ENCODE measurements around the gene SPAG16. TPM values are rescaled to one million over a fixed set of nuclear protein-coding genes. Genes with fewer than 3 reads are reported as not detected.

Gene SPAG16
- polyA plus RNA-seq, 2 of the 4 experiments (the other 2 are of a cell fraction): 19.1 to 27.6 TPM

DNA sequence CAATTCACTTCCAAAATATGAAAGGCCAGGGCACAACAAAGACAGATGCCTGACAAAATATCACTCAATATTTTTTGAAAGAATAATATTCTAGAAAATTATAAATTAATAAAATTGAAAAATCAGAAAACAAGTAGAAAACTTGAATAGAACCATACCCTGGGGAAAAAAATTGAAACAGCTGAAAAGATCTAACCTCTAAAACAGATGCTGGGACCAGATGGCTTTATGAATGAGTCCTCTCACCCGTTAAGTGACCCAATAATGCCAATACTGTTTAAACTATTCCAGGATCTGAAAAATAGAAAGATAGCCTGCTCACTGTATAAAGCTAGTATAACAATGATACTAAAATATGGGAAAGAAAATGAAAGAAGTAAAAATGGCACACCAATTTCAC lies 804.3 kb downstream of the SPAG16 start (continued):
- TF ChIP-seq, protein P1, sequence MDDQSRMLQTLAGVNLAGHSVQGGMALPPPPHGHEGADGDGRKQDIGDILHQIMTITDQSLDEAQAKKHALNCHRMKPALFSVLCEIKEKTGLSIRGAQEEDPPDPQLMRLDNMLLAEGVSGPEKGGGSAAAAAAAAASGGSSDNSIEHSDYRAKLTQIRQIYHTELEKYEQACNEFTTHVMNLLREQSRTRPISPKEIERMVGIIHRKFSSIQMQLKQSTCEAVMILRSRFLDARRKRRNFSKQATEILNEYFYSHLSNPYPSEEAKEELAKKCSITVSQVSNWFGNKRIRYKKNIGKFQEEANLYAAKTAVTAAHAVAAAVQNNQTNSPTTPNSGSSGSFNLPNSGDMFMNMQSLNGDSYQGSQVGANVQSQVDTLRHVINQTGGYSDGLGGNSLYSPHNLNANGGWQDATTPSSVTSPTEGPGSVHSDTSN (IDR thresholded peaks at IDR 0.05): no peak
- TF ChIP-seq NR3C1 (IDR thresholded peaks at IDR 0.05) (no peak), RCOR1 (IDR thresholded peaks at IDR 0.05; ENCODE audit: low read depth, low read length) (no peak), FOSL2 (IDR thresholded peaks at IDR 0.05) (no peak), FOSL2 (CRISPR knock-in tag; IDR thresholded peaks at IDR 0.05) (no peak), MAX (IDR thresholded peaks at IDR 0.05) (no peak), RFX5 (IDR thresholded peaks at IDR 0.05) (no peak)
- TF ChIP-seq, protein P2, sequence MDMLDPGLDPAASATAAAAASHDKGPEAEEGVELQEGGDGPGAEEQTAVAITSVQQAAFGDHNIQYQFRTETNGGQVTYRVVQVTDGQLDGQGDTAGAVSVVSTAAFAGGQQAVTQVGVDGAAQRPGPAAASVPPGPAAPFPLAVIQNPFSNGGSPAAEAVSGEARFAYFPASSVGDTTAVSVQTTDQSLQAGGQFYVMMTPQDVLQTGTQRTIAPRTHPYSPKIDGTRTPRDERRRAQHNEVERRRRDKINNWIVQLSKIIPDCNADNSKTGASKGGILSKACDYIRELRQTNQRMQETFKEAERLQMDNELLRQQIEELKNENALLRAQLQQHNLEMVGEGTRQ (IDR thresholded peaks at IDR 0.05): no peak

DNA sequence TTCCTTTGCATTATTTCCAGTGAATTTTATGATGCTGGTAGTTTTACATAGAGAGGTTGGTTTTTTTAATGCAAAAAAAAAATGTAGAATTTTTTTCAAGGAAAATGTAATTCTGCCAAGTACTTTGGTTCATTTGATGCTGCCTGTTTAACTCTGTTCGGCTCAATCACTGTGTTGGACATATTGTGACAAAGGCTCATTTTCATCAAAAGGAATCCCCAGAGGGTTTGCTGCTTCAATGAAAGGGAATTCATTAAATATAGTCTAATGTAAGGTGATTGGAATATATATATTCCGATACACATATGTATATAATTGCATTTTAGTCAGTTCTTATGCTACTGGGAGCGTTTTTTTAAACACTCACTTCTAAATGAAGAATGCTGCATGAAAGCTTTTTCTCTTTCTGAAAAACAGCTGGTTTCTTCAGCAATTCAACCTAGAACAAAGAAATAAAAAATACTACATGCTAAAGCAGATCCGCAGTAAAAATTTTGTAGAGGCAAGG lies 812.0 kb downstream of the SPAG16 start:
- no peak for FAIRE-seq
- CTCF ChIA-PET: no interaction called here
- POLR2A ChIA-PET: no interaction called here

GRCh38 chr2:214098811-214099210 lies 814.5 kb downstream of the SPAG16 start:
- DNase-seq (ENCODE audit: low read depth in 1 of 2, low spot score in 1 of 2) (no peak), ATAC-seq (no peak), FAIRE-seq (no peak)
- POLR2A ChIA-PET: no interaction called here
- 0% methylated on average over 1 of the region's 1 CpG for WGBS (ENCODE audit: missing lambda C conversion rate)
- CTCF ChIA-PET: no interaction called here
- no peak for TF ChIP-seq RARB (CRISPR knock-in tag; IDR thresholded peaks at IDR 0.05)
- TF ChIP-seq HOXB5 (CRISPR knock-in tag; IDR thresholded peaks at IDR 0.05): no peak
- no peak for TF ChIP-seq MAFK (IDR thresholded peaks at IDR 0.05; ENCODE audit: partially characterized antibody)
- TF ChIP-seq RFX5 (IDR thresholded peaks at IDR 0.05): no peak
- TF ChIP-seq, protein P3, sequence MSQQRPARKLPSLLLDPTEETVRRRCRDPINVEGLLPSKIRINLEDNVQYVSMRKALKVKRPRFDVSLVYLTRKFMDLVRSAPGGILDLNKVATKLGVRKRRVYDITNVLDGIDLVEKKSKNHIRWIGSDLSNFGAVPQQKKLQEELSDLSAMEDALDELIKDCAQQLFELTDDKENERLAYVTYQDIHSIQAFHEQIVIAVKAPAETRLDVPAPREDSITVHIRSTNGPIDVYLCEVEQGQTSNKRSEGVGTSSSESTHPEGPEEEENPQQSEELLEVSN (IDR thresholded peaks at IDR 0.05; ENCODE audit: borderline replicate concordance, low read depth): no peak
- no peak for TF ChIP-seq ZNF302 (CRISPR knock-in tag; IDR thresholded peaks at IDR 0.05)
- 0 out of 3 replicates have a peak, but pooled peaks cover 5% of the 10 kb centered on the region for H3K4me1 ChIP-seq
- no peaks in the 10 kb centered on the region for H3K9me3 ChIP-seq
- no peak overlapping the region for H3K27ac ChIP-seq
- H3K4me3 ChIP-seq: no peak overlapping the region
- H3K4me2 ChIP-seq: no peak overlapping the region

More for the DNA sequence above, 812.0 kb downstream of the SPAG16 start:
- H3K4me3 ChIP-seq: no peak overlapping the region
- no peak for DNase-seq (ENCODE audit: low read depth in 1 of 2, low spot score in 1 of 2)
- H3K4me1 ChIP-seq: no peaks in the 10 kb centered on the region
- no peak for ATAC-seq
- H3K4me2 ChIP-seq: no peak overlapping the region
- no peak overlapping the region for H3K27ac ChIP-seq
- no peaks in the 10 kb centered on the region for H3K9me3 ChIP-seq
- 57% methylated on average over 4 of the region's 4 CpGs for WGBS (ENCODE audit: missing lambda C conversion rate)
- no peak for TF ChIP-seq FOXS1 (CRISPR knock-in tag; IDR thresholded peaks at IDR 0.05)
- TF ChIP-seq, protein P4, sequence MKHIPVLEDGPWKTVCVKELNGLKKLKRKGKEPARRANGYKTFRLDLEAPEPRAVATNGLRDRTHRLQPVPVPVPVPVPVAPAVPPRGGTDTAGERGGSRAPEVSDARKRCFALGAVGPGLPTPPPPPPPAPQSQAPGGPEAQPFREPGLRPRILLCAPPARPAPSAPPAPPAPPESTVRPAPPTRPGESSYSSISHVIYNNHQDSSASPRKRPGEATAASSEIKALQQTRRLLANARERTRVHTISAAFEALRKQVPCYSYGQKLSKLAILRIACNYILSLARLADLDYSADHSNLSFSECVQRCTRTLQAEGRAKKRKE (CRISPR knock-in tag; IDR thresholded peaks at IDR 0.05; ENCODE audit: low read depth): no peak
- TF ChIP-seq HOXB13 (CRISPR knock-in tag; IDR thresholded peaks at IDR 0.05; ENCODE audit: low read depth): no peak
- TF ChIP-seq EHF (CRISPR knock-in tag; IDR thresholded peaks at IDR 0.05): no peak
- TF ChIP-seq RCOR1 (IDR thresholded peaks at IDR 0.05; ENCODE audit: low read depth, low read length): no peak
- TF ChIP-seq, protein P5, sequence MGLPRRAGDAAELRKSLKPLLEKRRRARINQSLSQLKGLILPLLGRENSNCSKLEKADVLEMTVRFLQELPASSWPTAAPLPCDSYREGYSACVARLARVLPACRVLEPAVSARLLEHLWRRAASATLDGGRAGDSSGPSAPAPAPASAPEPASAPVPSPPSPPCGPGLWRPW (IDR thresholded peaks at IDR 0.05): no peak
- TF ChIP-seq, protein P6, sequence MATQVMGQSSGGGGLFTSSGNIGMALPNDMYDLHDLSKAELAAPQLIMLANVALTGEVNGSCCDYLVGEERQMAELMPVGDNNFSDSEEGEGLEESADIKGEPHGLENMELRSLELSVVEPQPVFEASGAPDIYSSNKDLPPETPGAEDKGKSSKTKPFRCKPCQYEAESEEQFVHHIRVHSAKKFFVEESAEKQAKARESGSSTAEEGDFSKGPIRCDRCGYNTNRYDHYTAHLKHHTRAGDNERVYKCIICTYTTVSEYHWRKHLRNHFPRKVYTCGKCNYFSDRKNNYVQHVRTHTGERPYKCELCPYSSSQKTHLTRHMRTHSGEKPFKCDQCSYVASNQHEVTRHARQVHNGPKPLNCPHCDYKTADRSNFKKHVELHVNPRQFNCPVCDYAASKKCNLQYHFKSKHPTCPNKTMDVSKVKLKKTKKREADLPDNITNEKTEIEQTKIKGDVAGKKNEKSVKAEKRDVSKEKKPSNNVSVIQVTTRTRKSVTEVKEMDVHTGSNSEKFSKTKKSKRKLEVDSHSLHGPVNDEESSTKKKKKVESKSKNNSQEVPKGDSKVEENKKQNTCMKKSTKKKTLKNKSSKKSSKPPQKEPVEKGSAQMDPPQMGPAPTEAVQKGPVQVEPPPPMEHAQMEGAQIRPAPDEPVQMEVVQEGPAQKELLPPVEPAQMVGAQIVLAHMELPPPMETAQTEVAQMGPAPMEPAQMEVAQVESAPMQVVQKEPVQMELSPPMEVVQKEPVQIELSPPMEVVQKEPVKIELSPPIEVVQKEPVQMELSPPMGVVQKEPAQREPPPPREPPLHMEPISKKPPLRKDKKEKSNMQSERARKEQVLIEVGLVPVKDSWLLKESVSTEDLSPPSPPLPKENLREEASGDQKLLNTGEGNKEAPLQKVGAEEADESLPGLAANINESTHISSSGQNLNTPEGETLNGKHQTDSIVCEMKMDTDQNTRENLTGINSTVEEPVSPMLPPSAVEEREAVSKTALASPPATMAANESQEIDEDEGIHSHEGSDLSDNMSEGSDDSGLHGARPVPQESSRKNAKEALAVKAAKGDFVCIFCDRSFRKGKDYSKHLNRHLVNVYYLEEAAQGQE (IDR thresholded peaks at IDR 0.05): no peak
- no peak for TF ChIP-seq CHD4 (IDR thresholded peaks at IDR 0.05; ENCODE audit: borderline replicate concordance)
- TF ChIP-seq EP300 (IDR thresholded peaks at IDR 0.05): no peak
- TF ChIP-seq CBX2 (IDR thresholded peaks at IDR 0.05; ENCODE audit: borderline replicate concordance, low read depth): no peak
- no peak for TF ChIP-seq HEYL (CRISPR knock-in tag; IDR thresholded peaks at IDR 0.05)
- no peak for TF ChIP-seq NR3C1 (IDR thresholded peaks at IDR 0.05)
- no peak for TF ChIP-seq PHF8 (IDR thresholded peaks at IDR 0.05; ENCODE audit: borderline replicate concordance, low read depth)

All from A549 (cell line).